OCI-LY1 (cell line): ENCODE results near the gene ZNF366.

ENCODE experiments used
- H2AFZ ChIP-seq: fragments of 200-600 bp; sonication (generic), shearing (Covaris generic); 2 replicates; pipeline ENCODE4 v1.6.0; 2014; ENCODE audit warnings: antibody characterized with exemption, mild to moderate bottlenecking, low read length
- H3F3A ChIP-seq: fragments of 200-600 bp; sonication (generic), shearing (Covaris generic); 2 replicates; pipeline ENCODE4 v1.6.0; 2014; ENCODE audit warnings: mild to moderate bottlenecking, antibody characterized with exemption, low read length, moderate library complexity; ENCODE audit not compliant: insufficient read depth
- H3K27ac ChIP-seq: fragments of 200-600 bp; sonication (generic); 2 replicates; pipeline ENCODE4 v1.5.1; 2014; ENCODE audit warnings: low read length, mixed run types, mild to moderate bottlenecking, low read depth; ENCODE audit not compliant: poor library complexity, severe bottlenecking
- H3K27me3 ChIP-seq: fragments of 200-600 bp; sonication (generic); 2 replicates; pipeline ENCODE4 v1.6.0; 2014; ENCODE audit warnings: antibody characterized with exemption, mild to moderate bottlenecking, low read length, moderate library complexity; ENCODE audit not compliant: insufficient read depth
- H3K36me3 ChIP-seq: fragments of 200-600 bp; sonication (generic); 2 replicates; pipeline ENCODE4 v1.6.1; 2014; ENCODE audit warnings: mild to moderate bottlenecking, antibody characterized with exemption, low read length, moderate library complexity, mixed read lengths; ENCODE audit not compliant: insufficient read depth
- H3K4me1 ChIP-seq: fragments of 200-600 bp; sonication (generic); 2 replicates; pipeline ENCODE4 v1.5.1; 2014; ENCODE audit warnings: mild to moderate bottlenecking, low read length, moderate library complexity; ENCODE audit not compliant: insufficient read depth, severe bottlenecking
- H3K4me2 ChIP-seq: fragments of 200-600 bp; sonication (generic), shearing (Covaris generic); 2 replicates; pipeline ENCODE4 v1.6.1; 2014; ENCODE audit warnings: low read length
- H3K4me3 ChIP-seq: fragments of 200-600 bp; sonication (generic); 2 replicates; pipeline ENCODE4 v1.5.1; 2014; ENCODE audit warnings: low read length, low read depth, mild to moderate bottlenecking, mixed read lengths; ENCODE audit not compliant: poor library complexity, severe bottlenecking
- H3K79me2 ChIP-seq: fragments of 200-600 bp; shearing (Covaris generic); 2 replicates; pipeline ENCODE4 v1.6.1; 2016; ENCODE audit warnings: mixed run types, low read length, mixed read lengths; ENCODE audit not compliant: insufficient read depth
- H3K9ac ChIP-seq: fragments of 200-600 bp; sonication (generic), shearing (Covaris generic); 2 replicates; pipeline ENCODE4 v1.6.1; 2014; ENCODE audit warnings: mild to moderate bottlenecking, low read length, mixed read lengths
- H3K9me2 ChIP-seq: fragments of 200-600 bp; sonication (generic), shearing (Covaris generic); 2 replicates; pipeline ENCODE4 v1.6.1; 2014; ENCODE audit warnings: low read depth, mild to moderate bottlenecking, low read length, mixed read lengths
- H3K9me3 ChIP-seq: fragments of 200-600 bp; shearing (Covaris generic); 2 replicates; pipeline ENCODE4 v1.6.1; 2014; ENCODE audit warnings: low read length, mixed read lengths
- H4K20me1 ChIP-seq: fragments of 200-600 bp; sonication (generic), shearing (Covaris generic); 2 replicates; pipeline ENCODE4 v1.6.0; 2016; ENCODE audit warnings: mild to moderate bottlenecking, low read length; ENCODE audit not compliant: insufficient read depth
- EZH2 ChIP-seq: fragments of 200-600 bp; sonication (generic), shearing (Covaris generic); IDR thresholded peaks from 2 replicates; pipeline ENCODE4 v1.8.0; 2017; ENCODE audit warnings: borderline replicate concordance, mixed run types, mild to moderate bottlenecking, antibody characterized with exemption, low read length, moderate library complexity, mixed read lengths
- TF ChIP-seq, protein P1 (sequence below): fragments of 200-600 bp; sonication (generic), shearing (Covaris generic); IDR thresholded peaks from 2 replicates; pipeline ENCODE4 v1.5.1; 2017; ENCODE audit warnings: mild to moderate bottlenecking, antibody characterized with exemption, low read length, moderate library complexity, mixed read lengths

Gene ZNF366

DNA sequence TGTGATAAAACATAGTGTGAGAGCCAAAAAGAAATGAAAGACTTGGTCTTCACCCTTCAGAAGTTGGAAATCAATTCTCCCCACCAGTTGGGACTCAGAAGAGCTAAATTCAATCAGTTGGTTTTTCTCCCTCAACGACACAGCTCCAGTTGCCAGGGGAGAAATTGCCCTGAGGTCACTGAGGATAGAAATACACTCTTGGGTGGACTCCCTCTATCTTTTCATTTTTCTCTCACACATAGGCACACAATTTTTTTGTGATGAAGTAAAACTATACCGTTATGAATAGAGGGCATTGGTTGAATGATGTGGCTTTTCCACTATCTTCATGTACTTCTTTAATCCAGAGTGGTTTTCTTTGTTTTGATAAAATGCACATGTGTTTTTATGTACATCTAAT is 80.2 kb downstream of the ZNF366 start:
- Histone ChIP-seq H3K9ac (no peak overlapping the region), H2AFZ (no peak overlapping the region), H3K9me2 (no peaks in the 10 kb centered on the region), H3F3A (no peaks in the 10 kb centered on the region), H3K9me3 (no peaks in the 10 kb centered on the region), H3K79me2 (no peaks in the 10 kb centered on the region), H3K36me3 (no peaks in the 10 kb centered on the region), H3K4me1 (no peaks in the 10 kb centered on the region), H3K27me3 (no peaks in the 10 kb centered on the region), H4K20me1 (no peaks in the 10 kb centered on the region), H3K4me2 (no peak overlapping the region), H3K27ac (no peak overlapping the region), H3K4me3 (no peak overlapping the region)
- TF ChIP-seq EZH2 = no peak
- TF ChIP-seq, protein P1, sequence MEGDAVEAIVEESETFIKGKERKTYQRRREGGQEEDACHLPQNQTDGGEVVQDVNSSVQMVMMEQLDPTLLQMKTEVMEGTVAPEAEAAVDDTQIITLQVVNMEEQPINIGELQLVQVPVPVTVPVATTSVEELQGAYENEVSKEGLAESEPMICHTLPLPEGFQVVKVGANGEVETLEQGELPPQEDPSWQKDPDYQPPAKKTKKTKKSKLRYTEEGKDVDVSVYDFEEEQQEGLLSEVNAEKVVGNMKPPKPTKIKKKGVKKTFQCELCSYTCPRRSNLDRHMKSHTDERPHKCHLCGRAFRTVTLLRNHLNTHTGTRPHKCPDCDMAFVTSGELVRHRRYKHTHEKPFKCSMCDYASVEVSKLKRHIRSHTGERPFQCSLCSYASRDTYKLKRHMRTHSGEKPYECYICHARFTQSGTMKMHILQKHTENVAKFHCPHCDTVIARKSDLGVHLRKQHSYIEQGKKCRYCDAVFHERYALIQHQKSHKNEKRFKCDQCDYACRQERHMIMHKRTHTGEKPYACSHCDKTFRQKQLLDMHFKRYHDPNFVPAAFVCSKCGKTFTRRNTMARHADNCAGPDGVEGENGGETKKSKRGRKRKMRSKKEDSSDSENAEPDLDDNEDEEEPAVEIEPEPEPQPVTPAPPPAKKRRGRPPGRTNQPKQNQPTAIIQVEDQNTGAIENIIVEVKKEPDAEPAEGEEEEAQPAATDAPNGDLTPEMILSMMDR = no peak

DNA sequence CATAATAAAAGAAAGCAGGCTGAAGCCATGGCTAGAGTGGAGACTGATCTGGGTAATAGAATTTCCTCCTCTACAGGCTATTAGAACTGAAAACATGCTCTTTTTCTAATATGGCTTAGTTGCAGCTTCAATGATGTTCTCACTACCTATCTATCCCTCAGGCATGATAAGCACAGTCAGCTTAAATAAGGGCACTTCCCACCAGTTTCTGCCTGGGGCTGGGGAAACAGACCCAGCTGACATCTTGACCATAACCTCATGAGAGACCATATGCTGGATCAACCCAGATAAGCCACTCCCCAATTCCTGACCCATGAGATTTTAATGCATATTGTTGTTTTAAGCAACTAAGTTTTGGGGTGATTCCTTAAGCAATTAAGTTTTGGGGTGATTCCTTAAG is 81.2 kb downstream of the ZNF366 start:
- H3K79me2 ChIP-seq = no peaks in the 10 kb centered on the region
- H4K20me1 ChIP-seq = no peaks in the 10 kb centered on the region
- no peak overlapping the region for H3K4me2 ChIP-seq
- H3K4me1 ChIP-seq = no peaks in the 10 kb centered on the region
- no peak overlapping the region for H2AFZ ChIP-seq
- no peaks in the 10 kb centered on the region for H3K9me2 ChIP-seq
- H3K27me3 ChIP-seq = no peaks in the 10 kb centered on the region
- H3K36me3 ChIP-seq = no peaks in the 10 kb centered on the region
- H3K4me3 ChIP-seq = no peak overlapping the region
- no peak overlapping the region for H3K27ac ChIP-seq
- H3F3A ChIP-seq = no peaks in the 10 kb centered on the region
- no peaks in the 10 kb centered on the region for H3K9me3 ChIP-seq
- no peak overlapping the region for H3K9ac ChIP-seq
- no peak for TF ChIP-seq EZH2
- TF ChIP-seq, protein P1 = no peak

DNA sequence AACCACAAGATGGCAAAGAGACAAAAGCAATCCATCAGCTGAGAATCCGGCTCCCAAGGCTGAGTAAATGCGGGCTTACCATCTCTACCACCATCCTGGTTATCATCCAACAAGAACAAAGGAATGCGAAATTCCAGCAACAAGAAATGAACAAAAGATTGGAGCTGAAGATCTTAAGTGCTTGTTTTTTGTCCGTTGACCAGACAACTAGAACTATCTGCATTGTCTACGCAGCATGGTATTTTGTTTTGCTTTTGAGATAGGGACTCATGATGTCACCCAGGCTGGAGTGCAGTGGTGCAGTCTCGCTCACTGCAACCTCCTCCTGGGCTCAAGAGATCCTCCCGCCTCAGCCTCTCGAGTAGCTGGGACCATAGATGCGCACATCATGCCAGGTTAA is 88.9 kb downstream of the ZNF366 start:
- no peaks in the 10 kb centered on the region for H3K27me3 ChIP-seq
- no peaks in the 10 kb centered on the region for H3K36me3 ChIP-seq
- no peak overlapping the region for H2AFZ ChIP-seq
- H4K20me1 ChIP-seq = no peaks in the 10 kb centered on the region
- H3K79me2 ChIP-seq = no peaks in the 10 kb centered on the region
- H3K27ac ChIP-seq = no peak overlapping the region
- TF ChIP-seq EZH2 = no peak
- TF ChIP-seq, protein P1 = no peak
- H3F3A ChIP-seq = no peaks in the 10 kb centered on the region
- no peak overlapping the region for H3K9ac ChIP-seq
- no peak overlapping the region for H3K4me3 ChIP-seq
- no peaks in the 10 kb centered on the region for H3K9me3 ChIP-seq
- H3K4me2 ChIP-seq = no peak overlapping the region
- no peaks in the 10 kb centered on the region for H3K4me1 ChIP-seq
- no peaks in the 10 kb centered on the region for H3K9me2 ChIP-seq
